Osteocyte (in vitro differentiated cells): ENCODE measurements around the gene FOXK2. TPM values are rescaled to one million over a fixed set of nuclear protein-coding genes. Genes with fewer than 3 reads are reported as not detected.
A peak's percentile ranks its signal among the peaks of the same experiment; 100 is the strongest.

Experiments used
- DNase-seq: peaks from one replicate; pipeline ENCODE4 v3.0.0; 2021; ENCODE audit warnings: mixed read lengths; ENCODE audit not compliant: unreplicated experiment; ENCODE audit errors: extremely low spot score
- H3K27ac Mint-ChIP-seq: one replicate; pipeline ENCODE4 v1.8.0; 2021; ENCODE audit warnings: mild to moderate bottlenecking, mixed read lengths; ENCODE audit not compliant: unreplicated experiment
- H3K27me3 Mint-ChIP-seq: one replicate; pipeline ENCODE4 v1.8.0; 2021; ENCODE audit warnings: mixed read lengths; ENCODE audit not compliant: unreplicated experiment
- H3K36me3 Mint-ChIP-seq: one replicate; pipeline ENCODE4 v1.8.0; 2021; ENCODE audit warnings: mixed read lengths; ENCODE audit not compliant: unreplicated experiment
- H3K4me1 Mint-ChIP-seq: one replicate; pipeline ENCODE4 v1.8.0; 2021; ENCODE audit warnings: mixed read lengths; ENCODE audit not compliant: unreplicated experiment
- H3K4me3 Mint-ChIP-seq: one replicate; pipeline ENCODE4 v1.8.0; 2021; ENCODE audit warnings: mild to moderate bottlenecking, moderate library complexity, mixed read lengths; ENCODE audit not compliant: unreplicated experiment
- H3K9me3 Mint-ChIP-seq: one replicate; pipeline ENCODE4 v1.8.0; 2021; ENCODE audit warnings: mixed read lengths; ENCODE audit not compliant: unreplicated experiment
- CTCF ChIP-seq: fragments of 200-600 bp; sonication (generic); IDR thresholded peaks from 2 replicates; pipeline ENCODE4 v1.5.0; 2021; ENCODE audit warnings: antibody characterized with exemption, mild to moderate bottlenecking, moderate library complexity
- total RNA-seq: library from RNA; stranded (reverse); gene quantifications from 2 replicates; pipeline ENCODE4 v1.2.1, GENCODE V29; 2021

Gene FOXK2
- total RNA-seq, 1 donor from 2014 or later = 65.1 TPM

GRCh38 chr17:82648742-82649331, 129.3 kb downstream of the FOXK2 start:
- H3K4me3 Mint-ChIP-seq = peak overlapping the region; percentile 35
- H3K4me1 Mint-ChIP-seq = peaks cover 17% of the 10 kb centered on the region
- H3K36me3 Mint-ChIP-seq = peaks cover 3% of the 10 kb centered on the region
- DNase-seq = no peak
- H3K27me3 Mint-ChIP-seq = no peaks in the 10 kb centered on the region
- no peaks in the 10 kb centered on the region for H3K9me3 Mint-ChIP-seq
- no peak for TF ChIP-seq CTCF
- no peak overlapping the region for H3K27ac Mint-ChIP-seq

GRCh38 chr17:82649501-82650261, 130.1 kb downstream of the FOXK2 start:
- peak overlapping the region; percentile 50 for H3K4me3 Mint-ChIP-seq
- no peaks in the 10 kb centered on the region for H3K36me3 Mint-ChIP-seq
- H3K9me3 Mint-ChIP-seq = no peaks in the 10 kb centered on the region
- H3K27ac Mint-ChIP-seq = peak overlapping the region; percentile 53
- peaks cover 17% of the 10 kb centered on the region for H3K4me1 Mint-ChIP-seq
- DNase-seq = no peak
- no peak for TF ChIP-seq CTCF
- no peaks in the 10 kb centered on the region for H3K27me3 Mint-ChIP-seq

- H3K4me3 Mint-ChIP-seq = no peak overlapping the region
- H3K27me3 Mint-ChIP-seq = no peaks in the 10 kb centered on the region
- peaks cover 14% of the 10 kb centered on the region for H3K4me1 Mint-ChIP-seq
- no peaks in the 10 kb centered on the region for H3K9me3 Mint-ChIP-seq
- H3K36me3 Mint-ChIP-seq = no peaks in the 10 kb centered on the region
- no peak for DNase-seq
- no peak for TF ChIP-seq CTCF
- no peak overlapping the region for H3K27ac Mint-ChIP-seq
These were observed 131.2 kb downstream of the FOXK2 start for GRCh38 chr17:82650723-82651122.

DNA sequence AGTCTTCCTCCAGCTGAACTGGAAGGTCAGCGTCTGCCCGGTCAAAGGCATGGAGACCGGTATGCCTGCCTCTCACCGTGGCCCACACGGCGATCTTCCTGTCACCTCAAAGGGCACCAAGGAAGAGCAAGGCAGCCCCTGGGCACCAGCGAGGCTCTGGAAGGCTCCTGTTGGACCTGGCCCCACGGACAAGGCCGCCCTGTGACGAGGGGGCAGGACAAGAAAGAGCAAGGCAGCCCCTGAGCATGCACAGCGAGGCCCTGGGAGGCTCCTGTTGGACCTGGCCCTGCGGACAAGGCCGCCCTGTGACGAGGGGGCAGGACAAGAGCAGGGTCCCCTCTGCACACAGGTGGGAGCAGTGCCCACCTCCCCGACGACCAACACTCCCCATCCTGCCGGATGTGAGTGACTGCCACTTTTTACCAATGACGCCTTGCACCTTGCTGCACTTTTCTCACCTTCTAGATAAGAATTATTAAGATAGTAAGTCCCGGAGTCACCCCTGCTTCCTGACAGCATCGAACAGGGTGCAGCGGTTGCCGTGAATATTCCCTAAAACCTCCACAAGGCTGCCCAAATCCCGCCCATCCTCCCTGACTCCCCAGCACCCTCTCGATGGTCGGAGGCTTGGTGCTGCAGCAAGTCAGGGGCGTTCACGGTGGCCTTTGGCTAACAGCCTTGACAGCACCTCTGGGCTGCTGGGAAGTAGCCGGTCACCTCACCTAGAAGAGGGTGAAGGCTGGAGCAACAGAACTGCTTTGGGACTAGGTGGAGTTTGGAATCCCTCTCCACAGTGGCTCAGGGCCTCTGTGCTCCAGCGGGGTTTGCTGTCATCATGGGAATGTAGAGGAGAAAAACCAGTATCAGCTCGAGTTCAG, 134.4 kb downstream of the FOXK2 start:
- Mint-ChIP-seq H3K4me1 (no peaks in the 10 kb centered on the region), H3K36me3 (peaks cover 6% of the 10 kb centered on the region), H3K27ac (no peak overlapping the region), H3K4me3 (no peak overlapping the region), H3K27me3 (no peaks in the 10 kb centered on the region), H3K9me3 (no peaks in the 10 kb centered on the region)
- no peak for DNase-seq
- TF ChIP-seq CTCF = no peak

Other genes starting within 250 kb of the FOXK2 start
- 118 and 124 TPM in 2 replicates for gene CSNK1D, start 246.0 kb upstream of the FOXK2 start, total RNA-seq
- 1.0 TPM in 2 replicates for gene CD7, start 202.1 kb upstream of the FOXK2 start, total RNA-seq
- gene SECTM1, start 186.0 kb upstream of the FOXK2 start, total RNA-seq = 24.1 and 28.6 TPM in 2 replicates
- not detected in 2 replicates for gene TEX19, start 160.5 kb upstream of the FOXK2 start, total RNA-seq
- gene UTS2R, start 148.0 kb upstream of the FOXK2 start, total RNA-seq = not detected in 2 replicates
- 21.9 and 26.5 TPM in 2 replicates for gene HEXD, start 101.4 kb upstream of the FOXK2 start, total RNA-seq
- gene OGFOD3, start 101.1 kb upstream of the FOXK2 start, total RNA-seq = 30.7 and 32.8 TPM in 2 replicates
- gene CYBC1, start 69.0 kb upstream of the FOXK2 start, total RNA-seq = 69.8 and 78.7 TPM in 2 replicates
- gene NARF, start 61.0 kb upstream of the FOXK2 start, total RNA-seq = 65.7 and 72.8 TPM in 2 replicates
- gene WDR45B, start 128.7 kb downstream of the FOXK2 start, total RNA-seq = 75.6 and 78.5 TPM in 2 replicates
- 13.4 and 14.7 TPM in 2 replicates for gene RAB40B, start 179.0 kb downstream of the FOXK2 start, total RNA-seq
- 31.7 and 33.0 TPM in 2 replicates for gene FN3KRP, start 197.0 kb downstream of the FOXK2 start, total RNA-seq
- 22.9 and 25.2 TPM in 2 replicates for gene FN3K, start 215.9 kb downstream of the FOXK2 start, total RNA-seq
- gene TBCD, start 232.3 kb downstream of the FOXK2 start, total RNA-seq = 74.0 and 75.7 TPM in 2 replicates